IPS-20b (cell line): ENCODE results near the gene SERP2.
"Not testable (repeated sequence)": the region's sequence is repeated elsewhere in the genome, so short reads cannot be mapped to it uniquely, and the experiment has no call there.

Source experiments
- H3K27ac ChIP-seq: one replicate; pipeline ENCODE4 v1.5.1; 2013; ENCODE audit warnings: low read length
- H3K27me3 ChIP-seq: 2 replicates; pipeline ENCODE4 v1.6.1; 2013; ENCODE audit warnings: mild to moderate bottlenecking, low read length, inconsistent platforms; ENCODE audit not compliant: insufficient read depth
- H3K36me3 ChIP-seq: 2 replicates; pipeline ENCODE4 v1.6.1; 2013; ENCODE audit warnings: low read depth, mild to moderate bottlenecking, inconsistent platforms, low read length, moderate library complexity; ENCODE audit not compliant: insufficient read depth
- H3K4me1 ChIP-seq: 2 replicates; pipeline ENCODE4 v1.6.1; 2013; ENCODE audit warnings: mild to moderate bottlenecking, control low read depth, inconsistent platforms, low read length, moderate library complexity; ENCODE audit not compliant: insufficient read depth
- H3K4me3 ChIP-seq: 2 replicates; pipeline ENCODE4 v1.5.1; 2013; ENCODE audit warnings: mild to moderate bottlenecking, low read length, inconsistent platforms
- H3K9ac ChIP-seq: 2 replicates; pipeline ENCODE4 v1.6.1; 2013; ENCODE audit warnings: low read depth, mild to moderate bottlenecking, inconsistent platforms, low read length, moderate library complexity
- H3K9me3 ChIP-seq: 2 replicates; pipeline ENCODE4 v1.6.1; 2013; ENCODE audit warnings: mild to moderate bottlenecking, low read depth, low read length, inconsistent platforms; ENCODE audit not compliant: insufficient read depth

Gene SERP2

DNA sequence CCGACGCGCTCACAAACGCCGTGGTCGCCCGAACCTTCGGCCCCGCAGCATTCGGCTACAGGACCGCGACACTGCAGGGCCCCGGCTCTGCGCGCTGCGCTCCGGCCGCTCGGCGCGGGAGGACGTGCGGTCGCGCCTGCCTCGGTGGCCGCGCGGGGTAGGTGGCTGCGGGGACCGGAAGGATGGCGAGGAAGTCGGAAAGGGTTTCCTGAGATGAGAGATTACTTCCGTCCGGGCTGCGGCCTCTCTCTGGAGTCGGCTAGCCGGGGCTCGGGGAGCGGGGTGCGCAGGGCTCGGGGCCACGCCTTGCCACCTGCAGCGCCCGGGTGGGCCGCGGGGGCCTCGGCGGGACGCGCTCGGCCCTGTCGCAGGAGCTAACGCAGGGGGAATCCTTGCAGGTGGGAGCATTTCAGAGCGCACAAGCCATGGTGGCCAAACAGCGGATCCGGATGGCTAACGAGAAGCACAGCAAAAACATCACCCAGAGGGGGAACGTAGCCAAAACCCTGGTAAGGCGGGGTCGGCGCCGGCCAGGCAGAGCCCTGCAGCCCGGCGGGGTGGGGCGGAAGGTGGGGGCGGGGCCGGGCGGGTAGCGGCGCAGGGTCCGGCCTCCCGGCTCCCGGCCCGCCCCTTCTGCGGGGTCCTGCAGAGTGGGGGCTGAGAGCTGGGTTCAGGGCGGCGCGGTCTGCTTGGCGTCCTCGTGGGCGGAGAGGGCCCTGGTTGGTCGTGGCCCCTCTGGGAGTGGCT lies at the start of gene SERP2:
SERP2 (plus strand) TSS at position 224 of the 747 bp plus-strand sequence; CDS start at position 426, 202 bp downstream.
- Histone ChIP-seq H3K9ac (peak within 1 kb of the TSS; percentile 70; the same call in 1 of the 2 replicates), H3K9me3 (no peaks in the 10 kb centered on the region), H3K36me3 (no peaks in the 10 kb centered on the region), H3K27ac (no peak within 1 kb of the TSS), H3K4me1 (peaks cover 6% of the 10 kb centered on the region; the same call in 1 of the 2 replicates), H3K4me3 (peak within 1 kb of the TSS; percentile 82), H3K27me3 (peaks cover 19% of the 10 kb centered on the region)

DNA sequence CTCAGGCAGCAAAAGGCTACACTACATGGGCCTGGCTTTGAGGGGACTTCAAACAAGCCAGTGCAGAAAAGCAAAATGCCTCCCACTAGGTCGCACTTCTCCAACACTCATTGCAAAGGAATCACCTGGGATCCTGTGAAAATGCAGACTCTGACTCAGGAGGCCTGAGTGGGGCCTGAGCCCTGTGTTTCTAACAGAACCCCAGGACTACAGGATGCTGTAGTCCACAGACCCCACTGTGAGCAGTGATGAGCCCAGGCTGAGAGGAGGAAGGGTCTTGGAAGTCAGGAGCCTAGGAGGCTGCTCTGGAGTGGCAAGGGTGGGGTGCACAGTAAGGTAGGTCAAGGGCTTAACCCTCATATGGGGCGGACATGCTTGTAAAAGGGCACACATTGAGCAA lies 46.7 kb upstream of the SERP2 start:
- no peak overlapping the region for H3K4me3 ChIP-seq
- no peaks in the 10 kb centered on the region for H3K9me3 ChIP-seq
- H3K27me3 ChIP-seq: no peaks in the 10 kb centered on the region
- no peaks in the 10 kb centered on the region for H3K36me3 ChIP-seq
- H3K4me1 ChIP-seq: no peaks in the 10 kb centered on the region
- H3K27ac ChIP-seq: no peak overlapping the region
- no peak overlapping the region for H3K9ac ChIP-seq

DNA sequence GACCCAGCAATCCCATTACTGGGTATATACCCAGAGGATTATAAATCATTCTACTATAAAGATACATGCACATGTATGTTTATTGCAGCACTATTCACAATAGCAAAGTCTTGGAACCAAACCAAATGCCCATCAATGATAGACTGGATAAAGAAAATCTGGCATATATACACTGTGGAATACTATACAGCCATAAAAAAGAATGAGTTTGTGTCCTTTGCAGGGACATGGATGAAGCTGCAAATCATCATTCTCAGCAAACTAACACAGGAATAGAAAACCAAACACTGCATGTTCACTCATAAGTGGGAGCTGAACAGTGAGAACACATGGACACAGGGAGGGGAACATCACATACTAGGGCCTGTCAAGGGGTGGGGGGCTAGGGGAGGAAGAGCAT lies 44.6 kb upstream of the SERP2 start:
- not testable (repeated sequence) for H3K4me1 ChIP-seq, H3K27ac ChIP-seq, H3K9me3 ChIP-seq, H3K4me3 ChIP-seq, H3K9ac ChIP-seq, H3K36me3 ChIP-seq, H3K27me3 ChIP-seq

DNA sequence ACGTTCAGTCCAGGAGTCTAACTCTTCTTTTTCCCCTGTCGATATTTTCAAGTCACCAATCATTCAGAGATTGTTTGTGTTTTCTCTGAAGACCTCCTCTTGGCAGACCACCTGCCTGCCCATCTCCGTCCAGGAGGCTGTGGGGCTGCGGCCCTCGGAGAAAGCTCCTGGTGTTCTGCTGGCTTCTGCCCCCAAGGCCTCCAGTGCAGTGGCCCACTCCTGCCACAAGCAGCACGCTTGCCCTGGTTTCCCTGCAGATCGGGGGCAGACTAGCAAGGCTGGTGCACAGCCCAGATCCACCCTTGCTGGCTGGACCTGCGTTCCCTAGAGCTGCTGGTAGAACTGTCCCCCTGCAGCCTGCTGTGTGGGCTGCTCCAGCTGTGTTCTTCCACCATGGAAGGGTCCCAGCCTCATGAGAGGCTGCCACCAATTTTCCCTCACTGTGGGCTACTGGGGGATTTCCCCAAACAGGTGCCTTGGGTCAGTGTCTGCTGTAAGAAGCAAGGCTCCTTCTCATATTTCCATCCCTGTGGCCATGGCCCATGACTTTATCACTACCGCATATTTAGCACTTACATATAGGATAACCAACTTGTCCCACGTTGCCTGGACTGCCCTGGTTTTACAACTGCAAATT lies 43.6 kb upstream of the SERP2 start:
- H3K27ac ChIP-seq: no peak overlapping the region

DNA sequence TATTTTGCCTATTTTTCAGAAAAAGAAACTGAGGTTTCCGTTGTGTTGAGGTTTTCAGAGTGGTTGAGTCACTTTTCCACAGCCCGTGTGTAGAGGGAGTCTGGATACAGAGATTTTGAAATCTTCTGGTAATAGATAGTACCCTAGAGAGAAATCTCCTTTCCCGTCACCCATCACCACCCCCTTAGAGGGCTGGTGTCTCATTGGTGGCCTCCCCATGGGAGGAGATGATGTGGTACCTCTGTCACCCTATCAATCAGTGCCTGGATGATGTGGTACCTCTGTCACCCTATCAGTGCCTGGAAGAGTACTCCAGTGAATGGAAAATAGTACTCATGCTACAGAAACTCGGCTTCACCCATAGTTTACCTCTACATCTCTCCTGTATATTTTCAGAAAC lies 42.2 kb upstream of the SERP2 start:
- Histone ChIP-seq H3K9me3 (no peaks in the 10 kb centered on the region), H3K27me3 (no peaks in the 10 kb centered on the region), H3K9ac (no peak overlapping the region), H3K4me3 (no peak overlapping the region), H3K36me3 (no peaks in the 10 kb centered on the region), H3K4me1 (peaks cover 4% of the 10 kb centered on the region; the same call in 1 of the 2 replicates), H3K27ac (no peak overlapping the region)

More for the DNA sequence above, 43.6 kb upstream of the SERP2 start:
- Histone ChIP-seq H3K9ac (no peak overlapping the region), H3K4me1 (peaks cover 4% of the 10 kb centered on the region; the same call in 1 of the 2 replicates), H3K9me3 (no peaks in the 10 kb centered on the region), H3K36me3 (no peaks in the 10 kb centered on the region), H3K27me3 (no peaks in the 10 kb centered on the region), H3K4me3 (no peak overlapping the region)

DNA sequence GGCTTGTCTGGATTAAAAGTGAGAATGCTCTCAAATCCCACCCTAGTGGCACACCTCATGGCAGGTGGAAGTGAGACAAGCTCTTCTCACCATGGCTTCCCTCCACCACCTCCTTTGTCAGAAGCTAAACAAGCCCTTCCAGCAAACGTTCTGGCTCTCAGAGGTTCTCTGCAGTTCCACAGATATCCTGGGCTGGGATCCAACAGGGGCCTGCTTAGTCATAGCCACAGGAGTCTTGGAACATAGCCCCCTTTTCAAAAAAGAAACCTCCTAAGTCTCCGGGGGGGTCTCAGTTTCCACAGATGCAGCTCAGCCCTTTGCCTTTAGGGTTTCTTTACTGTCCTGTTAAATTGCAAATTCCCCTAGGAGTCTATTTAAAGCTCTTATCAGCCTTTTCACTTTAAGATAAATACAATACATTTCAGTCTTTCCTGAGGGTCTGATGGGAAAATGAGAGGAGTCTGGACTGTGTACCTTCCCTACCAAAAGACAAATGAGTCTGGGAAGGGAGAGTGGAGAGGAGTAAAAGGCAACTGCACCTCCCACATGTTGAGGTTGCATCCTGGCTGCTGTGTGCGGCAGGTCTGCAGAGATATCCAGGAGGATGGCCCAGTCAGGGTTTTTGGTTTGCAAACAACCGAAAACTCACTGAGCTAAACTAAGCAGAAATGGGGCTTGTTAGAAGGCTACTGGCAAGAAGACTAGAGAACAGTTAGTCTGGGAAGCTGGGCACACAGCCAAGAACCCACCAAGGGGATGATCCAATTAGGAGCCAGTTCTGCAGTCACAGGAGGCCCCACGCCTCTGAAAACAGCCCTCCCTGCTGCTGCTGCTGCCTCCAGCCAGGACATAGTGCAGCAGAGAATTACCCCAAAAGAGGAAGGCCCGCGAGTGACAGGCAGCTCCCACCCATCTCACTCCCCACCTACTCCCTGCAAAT lies 41.4 kb upstream of the SERP2 start:
- Histone ChIP-seq H3K27me3 (no peaks in the 10 kb centered on the region), H3K9ac (no peak overlapping the region), H3K4me3 (no peak overlapping the region)

DNA sequence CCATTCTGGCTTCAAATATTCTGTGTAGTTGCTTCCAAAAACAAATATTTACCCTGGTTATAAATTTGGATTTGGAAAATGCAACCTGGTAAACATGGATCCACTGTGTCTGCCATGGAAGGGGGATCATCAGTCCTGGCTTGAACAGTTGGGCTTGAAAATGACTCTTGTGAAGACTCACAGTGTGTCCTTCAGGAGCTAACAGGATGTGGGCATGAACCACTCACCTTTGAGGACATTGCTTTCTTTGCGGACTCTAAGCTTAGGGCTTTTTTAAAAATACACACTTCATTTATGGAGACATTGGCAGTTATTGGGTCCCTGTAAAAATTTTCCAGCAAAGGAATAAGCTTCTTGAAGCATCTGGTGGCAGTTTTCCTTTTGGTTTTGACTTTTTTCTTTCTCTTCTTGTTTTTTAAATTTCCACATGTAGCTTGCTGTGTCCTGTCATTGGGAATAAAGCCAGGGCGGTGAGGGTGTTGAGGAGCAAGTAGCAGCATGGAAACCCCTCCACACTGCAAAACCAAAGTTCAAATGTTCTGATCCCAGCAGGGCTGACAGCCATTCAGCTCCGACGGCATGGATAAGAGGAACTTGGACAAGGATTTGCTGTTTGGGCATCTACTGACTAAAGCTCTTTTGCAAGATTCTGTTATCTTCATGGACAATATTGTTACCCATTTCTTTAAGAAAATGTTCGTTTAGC lies 39.5 kb upstream of the SERP2 start:
- H3K27me3 ChIP-seq: no peaks in the 10 kb centered on the region
- no peaks in the 10 kb centered on the region for H3K36me3 ChIP-seq
- H3K27ac ChIP-seq: no peak overlapping the region
- peaks cover 4% of the 10 kb centered on the region; the same call in 1 of the 2 replicates for H3K4me1 ChIP-seq
- no peak overlapping the region for H3K9ac ChIP-seq
- H3K4me3 ChIP-seq: no peak overlapping the region
- no peaks in the 10 kb centered on the region for H3K9me3 ChIP-seq

More for the DNA sequence above, 41.4 kb upstream of the SERP2 start:
- Histone ChIP-seq H3K9me3 (no peaks in the 10 kb centered on the region), H3K27ac (no peak overlapping the region), H3K36me3 (no peaks in the 10 kb centered on the region), H3K4me1 (peaks cover 4% of the 10 kb centered on the region; the same call in 1 of the 2 replicates)

DNA sequence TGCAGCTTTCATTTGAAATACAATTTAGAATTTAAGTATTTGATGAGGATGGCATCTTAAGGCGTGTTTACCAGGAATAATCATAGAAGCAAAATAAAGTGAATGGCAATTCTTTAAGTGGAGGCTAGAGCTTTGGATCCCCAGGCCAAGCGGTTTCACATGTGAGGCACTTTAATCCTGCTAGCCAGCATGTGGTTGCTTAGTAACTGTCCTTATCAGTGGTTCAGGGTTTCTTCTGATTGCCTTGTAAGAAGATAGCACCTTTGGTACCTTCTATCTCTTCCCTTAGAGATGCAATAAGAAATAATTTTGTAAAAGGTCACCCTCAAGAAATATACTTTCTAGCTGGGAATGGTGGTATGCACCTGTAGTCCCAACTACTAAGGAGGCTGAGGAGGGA lies 38.9 kb upstream of the SERP2 start:
- H3K27me3 ChIP-seq: no peaks in the 10 kb centered on the region
- H3K4me3 ChIP-seq: no peak overlapping the region
- H3K27ac ChIP-seq: no peak overlapping the region
- no peaks in the 10 kb centered on the region for H3K9me3 ChIP-seq
- no peak overlapping the region for H3K9ac ChIP-seq
- H3K4me1 ChIP-seq: peaks cover 4% of the 10 kb centered on the region; the same call in 1 of the 2 replicates
- H3K36me3 ChIP-seq: no peaks in the 10 kb centered on the region

DNA sequence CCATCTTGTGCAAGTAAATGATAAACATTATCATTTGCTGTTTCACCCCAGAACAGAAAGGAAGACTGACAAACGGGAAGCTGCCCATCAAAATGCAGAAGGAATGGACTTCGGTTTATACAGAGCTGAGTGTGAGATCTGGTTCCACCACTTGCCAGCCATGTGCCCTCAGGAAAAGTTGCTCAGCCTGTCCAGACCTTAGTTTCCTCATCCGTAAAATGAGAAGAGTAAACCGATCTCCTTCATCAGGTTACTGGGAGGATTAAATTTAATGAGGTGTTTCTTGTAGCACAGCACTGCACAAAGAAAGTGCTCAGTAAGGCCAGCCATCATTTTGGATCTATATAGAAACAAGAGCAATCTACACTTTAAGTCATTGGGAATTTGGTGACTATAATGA lies 36.7 kb upstream of the SERP2 start:
- H3K9ac ChIP-seq: no peak overlapping the region
- no peaks in the 10 kb centered on the region for H3K9me3 ChIP-seq
- H3K4me1 ChIP-seq: peaks cover 4% of the 10 kb centered on the region; the same call in 1 of the 2 replicates
- H3K36me3 ChIP-seq: no peaks in the 10 kb centered on the region
- H3K27ac ChIP-seq: no peak overlapping the region
- no peak overlapping the region for H3K4me3 ChIP-seq
- no peaks in the 10 kb centered on the region for H3K27me3 ChIP-seq

DNA sequence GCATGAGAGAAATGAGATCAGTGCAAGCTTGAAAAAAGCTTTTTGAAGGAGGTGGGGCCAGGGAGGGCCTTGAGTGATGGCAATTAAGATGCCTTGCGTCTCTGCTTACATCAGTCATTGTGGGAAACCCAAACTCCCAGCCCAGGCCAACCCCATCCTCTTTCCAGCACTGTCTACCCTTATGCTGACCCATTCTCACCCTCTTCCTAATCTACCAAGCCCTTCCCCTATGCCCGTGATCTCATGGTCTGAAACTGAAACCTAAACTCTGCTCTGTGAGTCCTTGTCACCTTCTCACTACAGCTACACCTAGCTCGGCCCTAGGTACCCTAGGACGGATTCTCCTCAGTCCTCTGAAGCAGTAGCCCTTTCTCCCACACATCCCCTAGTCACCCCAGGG lies 36.0 kb upstream of the SERP2 start:
- Histone ChIP-seq H3K27me3 (no peaks in the 10 kb centered on the region), H3K27ac (no peak overlapping the region), H3K36me3 (no peaks in the 10 kb centered on the region), H3K4me3 (no peak overlapping the region), H3K9ac (no peak overlapping the region), H3K9me3 (no peaks in the 10 kb centered on the region), H3K4me1 (peaks cover 4% of the 10 kb centered on the region; the same call in 1 of the 2 replicates)

DNA sequence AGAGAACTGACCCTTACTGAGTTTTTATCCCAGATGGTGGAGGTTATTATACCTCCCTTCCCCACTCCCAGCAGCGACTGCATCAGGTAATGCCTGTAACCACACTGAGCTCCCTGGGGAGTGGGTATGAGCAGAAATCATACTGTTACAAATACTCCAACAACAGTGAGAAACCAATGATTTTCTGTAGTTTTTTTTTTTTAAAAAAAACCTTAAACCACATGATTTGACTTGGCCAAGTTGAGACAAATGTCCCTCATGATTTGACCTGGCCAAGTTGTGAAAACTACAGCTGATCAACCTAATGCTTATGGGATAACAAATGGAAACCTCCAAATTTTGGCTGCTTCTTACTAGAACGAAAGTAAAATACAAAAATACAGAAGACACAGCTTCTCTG lies 33.1 kb upstream of the SERP2 start:
- Histone ChIP-seq H3K9me3 (no peaks in the 10 kb centered on the region), H3K9ac (no peak overlapping the region), H3K27me3 (no peaks in the 10 kb centered on the region), H3K27ac (no peak overlapping the region), H3K4me1 (no peaks in the 10 kb centered on the region), H3K36me3 (no peaks in the 10 kb centered on the region), H3K4me3 (no peak overlapping the region)
